ENCODE data around the gene JAZF1. TPM values are rescaled to one million over a fixed set of nuclear protein-coding genes. Genes with fewer than 3 reads are reported as not detected.
"Not testable (repeated sequence)": the region's sequence is repeated elsewhere in the genome, so short reads cannot be mapped to it uniquely, and the experiment has no call there.

The JAZF1 gene
- total RNA-seq, 1 experiment from 2014 or later, result 0.95 TPM

GRCh38 chr7:27888736-27889135, 291.9 kb downstream of the JAZF1 start:
- TF ChIP-seq, protein P1, sequence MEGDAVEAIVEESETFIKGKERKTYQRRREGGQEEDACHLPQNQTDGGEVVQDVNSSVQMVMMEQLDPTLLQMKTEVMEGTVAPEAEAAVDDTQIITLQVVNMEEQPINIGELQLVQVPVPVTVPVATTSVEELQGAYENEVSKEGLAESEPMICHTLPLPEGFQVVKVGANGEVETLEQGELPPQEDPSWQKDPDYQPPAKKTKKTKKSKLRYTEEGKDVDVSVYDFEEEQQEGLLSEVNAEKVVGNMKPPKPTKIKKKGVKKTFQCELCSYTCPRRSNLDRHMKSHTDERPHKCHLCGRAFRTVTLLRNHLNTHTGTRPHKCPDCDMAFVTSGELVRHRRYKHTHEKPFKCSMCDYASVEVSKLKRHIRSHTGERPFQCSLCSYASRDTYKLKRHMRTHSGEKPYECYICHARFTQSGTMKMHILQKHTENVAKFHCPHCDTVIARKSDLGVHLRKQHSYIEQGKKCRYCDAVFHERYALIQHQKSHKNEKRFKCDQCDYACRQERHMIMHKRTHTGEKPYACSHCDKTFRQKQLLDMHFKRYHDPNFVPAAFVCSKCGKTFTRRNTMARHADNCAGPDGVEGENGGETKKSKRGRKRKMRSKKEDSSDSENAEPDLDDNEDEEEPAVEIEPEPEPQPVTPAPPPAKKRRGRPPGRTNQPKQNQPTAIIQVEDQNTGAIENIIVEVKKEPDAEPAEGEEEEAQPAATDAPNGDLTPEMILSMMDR (IDR thresholded peaks at IDR 0.05; ENCODE audit: insufficient read depth in 1 of 2, low read depth in 1 of 2, low read length in 1 of 2, severe bottlenecking in 1 of 2, unreplicated experiment in 1 of 2), result no peak
- peaks cover under 1% of the 10 kb centered on the region for H3K27me3 Mint-ChIP-seq (ENCODE audit: insufficient read depth, unreplicated experiment)
- H3K27ac Mint-ChIP-seq (ENCODE audit: unreplicated experiment), result no peak overlapping the region
- Histone ChIP-seq H3K4me1 (no peaks in the 10 kb centered on the region), H3K9me3 (no peaks in the 10 kb centered on the region), H3K27me3 (replicated peaks; ENCODE audit: control insufficient read depth, insufficient read depth, low read length) (no peaks in the 10 kb centered on the region), H3K36me3 (ENCODE audit: control insufficient read depth, insufficient read depth, low read length) (no peaks in the 10 kb centered on the region), H3K4me3 (ENCODE audit: low read depth, low read length) (no peak overlapping the region)
- H3K4me1 Mint-ChIP-seq (ENCODE audit: low read depth, unreplicated experiment), result no peaks in the 10 kb centered on the region
- CTCF ChIA-PET, result interaction anchor here (0.6 kb wide), 1 partner anchor 208 kb away, joined by 6 read pairs; no protein-coding TSS in a partner anchor
- no peak for DNase-seq
- H3K9me3 Mint-ChIP-seq (ENCODE audit: unreplicated experiment), result no peaks in the 10 kb centered on the region
- intact Hi-C loops (cut with micrococcal nuclease; ENCODE audit: unreplicated experiment), result no loop called here
- H3K4me3 Mint-ChIP-seq (ENCODE audit: unreplicated experiment), result no peak overlapping the region
- no peaks in the 10 kb centered on the region for H3K36me3 Mint-ChIP-seq (ENCODE audit: insufficient read depth, unreplicated experiment)
- POLR2A ChIA-PET, result no interaction called here
- no TSS peak for BruUV-seq (replicated peaks)

DNA sequence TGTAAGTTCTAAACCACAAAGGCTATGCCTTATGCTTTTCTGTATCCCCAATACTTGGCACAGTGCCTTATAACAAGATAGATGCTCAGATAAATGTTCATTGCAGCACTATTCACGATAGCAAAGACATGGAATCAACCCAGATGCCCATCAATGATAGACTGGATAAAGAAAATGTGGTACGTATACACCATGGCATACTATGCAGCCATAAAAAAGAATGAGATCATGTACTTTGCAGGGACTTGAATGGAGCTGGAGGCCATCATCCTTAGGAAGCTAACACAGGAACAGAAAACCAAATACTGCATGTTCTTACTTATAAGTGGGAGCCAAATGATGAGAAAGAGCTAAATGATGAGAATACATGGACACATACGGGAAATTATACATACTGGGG, 293.9 kb downstream of the JAZF1 start:
- CTCF ChIA-PET; DNase-seq; H3K9me3 ChIP-seq; POLR2A ChIA-PET; H3K4me3 Mint-ChIP-seq (ENCODE audit: unreplicated experiment); H3K9me3 Mint-ChIP-seq (ENCODE audit: unreplicated experiment); H3K4me1 Mint-ChIP-seq (ENCODE audit: low read depth, unreplicated experiment); H3K36me3 ChIP-seq (ENCODE audit: control insufficient read depth, insufficient read depth, low read length); H3K27me3 Mint-ChIP-seq (ENCODE audit: insufficient read depth, unreplicated experiment); H3K27ac Mint-ChIP-seq (ENCODE audit: unreplicated experiment); H3K4me3 ChIP-seq (ENCODE audit: low read depth, low read length); H3K4me1 ChIP-seq; BruUV-seq (replicated peaks); H3K27me3 ChIP-seq (replicated peaks; ENCODE audit: control insufficient read depth, insufficient read depth, low read length); H3K36me3 Mint-ChIP-seq (ENCODE audit: insufficient read depth, unreplicated experiment); intact Hi-C loops (cut with micrococcal nuclease; ENCODE audit: unreplicated experiment): not testable (repeated sequence)

GRCh38 chr7:27885652-27886051, 294.9 kb downstream of the JAZF1 start:
- TF ChIP-seq, protein P1 (IDR thresholded peaks at IDR 0.05; ENCODE audit: insufficient read depth in 1 of 2, low read depth in 1 of 2, low read length in 1 of 2, severe bottlenecking in 1 of 2, unreplicated experiment in 1 of 2), result no peak
- H3K4me3 Mint-ChIP-seq (ENCODE audit: unreplicated experiment), result no peak overlapping the region
- Histone ChIP-seq H3K36me3 (ENCODE audit: control insufficient read depth, insufficient read depth, low read length) (no peaks in the 10 kb centered on the region), H3K27me3 (replicated peaks; ENCODE audit: control insufficient read depth, insufficient read depth, low read length) (no peaks in the 10 kb centered on the region), H3K9me3 (no peaks in the 10 kb centered on the region), H3K4me3 (ENCODE audit: low read depth, low read length) (no peak overlapping the region), H3K4me1 (no peaks in the 10 kb centered on the region)
- peaks cover 2% of the 10 kb centered on the region for H3K27me3 Mint-ChIP-seq (ENCODE audit: insufficient read depth, unreplicated experiment)
- intact Hi-C loops (cut with micrococcal nuclease; ENCODE audit: unreplicated experiment), result no loop called here
- H3K9me3 Mint-ChIP-seq (ENCODE audit: unreplicated experiment), result no peaks in the 10 kb centered on the region
- no TSS peak for BruUV-seq (replicated peaks)
- POLR2A ChIA-PET, result no interaction called here
- no peaks in the 10 kb centered on the region for H3K36me3 Mint-ChIP-seq (ENCODE audit: insufficient read depth, unreplicated experiment)
- H3K4me1 Mint-ChIP-seq (ENCODE audit: low read depth, unreplicated experiment), result no peaks in the 10 kb centered on the region
- CTCF ChIA-PET, result interaction anchor here (0.6 kb wide), 1 partner anchor 482 kb away, joined by 4 read pairs; no protein-coding TSS in a partner anchor
- no peak overlapping the region for H3K27ac Mint-ChIP-seq (ENCODE audit: unreplicated experiment)
- DNase-seq, result no peak

- no TSS peak for BruUV-seq (replicated peaks)
- TF ChIP-seq, protein P1 (IDR thresholded peaks at IDR 0.05; ENCODE audit: insufficient read depth in 1 of 2, low read depth in 1 of 2, low read length in 1 of 2, severe bottlenecking in 1 of 2, unreplicated experiment in 1 of 2), result no peak
- intact Hi-C loops (cut with micrococcal nuclease; ENCODE audit: unreplicated experiment), result no loop called here
- H3K9me3 ChIP-seq, result no peaks in the 10 kb centered on the region
- H3K27me3 ChIP-seq (replicated peaks; ENCODE audit: control insufficient read depth, insufficient read depth, low read length), result no peaks in the 10 kb centered on the region
- no peak overlapping the region for H3K4me3 ChIP-seq (ENCODE audit: low read depth, low read length)
- no peaks in the 10 kb centered on the region for H3K9me3 Mint-ChIP-seq (ENCODE audit: unreplicated experiment)
- no peak overlapping the region for H3K4me3 Mint-ChIP-seq (ENCODE audit: unreplicated experiment)
- H3K4me1 ChIP-seq, result no peaks in the 10 kb centered on the region
- ChIA-PET POLR2A (no interaction called here), CTCF (interaction anchor here (0.6 kb wide), 1 partner anchor 279 kb away, joined by 3 read pairs; no protein-coding TSS in a partner anchor)
- H3K36me3 Mint-ChIP-seq (ENCODE audit: insufficient read depth, unreplicated experiment), result no peaks in the 10 kb centered on the region
- no peak for DNase-seq
- no peak overlapping the region for H3K27ac Mint-ChIP-seq (ENCODE audit: unreplicated experiment)
- no peaks in the 10 kb centered on the region for H3K4me1 Mint-ChIP-seq (ENCODE audit: low read depth, unreplicated experiment)
- peaks cover 2% of the 10 kb centered on the region for H3K27me3 Mint-ChIP-seq (ENCODE audit: insufficient read depth, unreplicated experiment)
- no peaks in the 10 kb centered on the region for H3K36me3 ChIP-seq (ENCODE audit: control insufficient read depth, insufficient read depth, low read length)
These were observed 296.9 kb downstream of the JAZF1 start for GRCh38 chr7:27883696-27884095.
